Measurements from ENCODE around the gene IFT81. TPM values are rescaled to one million over a fixed set of nuclear protein-coding genes. Genes with fewer than 3 reads are reported as not detected.

Gene IFT81
- total RNA-seq, 1 donor from 2014 or later, result 25.5 TPM

GRCh38 chr12:110233212-110233903 lies 109.2 kb downstream of the IFT81 start:
- peak overlapping the region; percentile 59 for H3K27ac Mint-ChIP-seq
- peaks cover 3% of the 10 kb centered on the region for H3K9me3 Mint-ChIP-seq
- no peak for TF ChIP-seq CTCF (IDR thresholded peaks at IDR 0.05; ENCODE audit: unreplicated experiment)
- no peaks in the 10 kb centered on the region for H3K27me3 Mint-ChIP-seq (ENCODE audit: low read depth)
- H3K4me1 Mint-ChIP-seq, result peaks cover 20% of the 10 kb centered on the region
- no peak overlapping the region for H3K4me3 Mint-ChIP-seq
- no peak for DNase-seq (ENCODE audit: low spot score in 2 of 2, unreplicated experiment in 2 of 2)
- H3K36me3 Mint-ChIP-seq, result peaks cover 2% of the 10 kb centered on the region

GRCh38 chr12:110234331-110234751 lies 110.2 kb downstream of the IFT81 start:
- H3K27ac Mint-ChIP-seq, result peak overlapping the region; percentile 39
- peaks cover 2% of the 10 kb centered on the region for H3K36me3 Mint-ChIP-seq
- peaks cover 20% of the 10 kb centered on the region for H3K4me1 Mint-ChIP-seq
- H3K27me3 Mint-ChIP-seq (ENCODE audit: low read depth), result no peaks in the 10 kb centered on the region
- no peak for TF ChIP-seq CTCF (IDR thresholded peaks at IDR 0.05; ENCODE audit: unreplicated experiment)
- no peak overlapping the region for H3K4me3 Mint-ChIP-seq
- peaks cover 3% of the 10 kb centered on the region for H3K9me3 Mint-ChIP-seq
- DNase-seq (ENCODE audit: low spot score in 2 of 2, unreplicated experiment in 2 of 2), result no peak

- Mint-ChIP-seq H3K4me1 (peaks cover 20% of the 10 kb centered on the region), H3K27ac (peak overlapping the region; percentile 35), H3K9me3 (peaks cover 3% of the 10 kb centered on the region), H3K36me3 (peaks cover 3% of the 10 kb centered on the region), H3K4me3 (no peak overlapping the region), H3K27me3 (ENCODE audit: low read depth) (no peaks in the 10 kb centered on the region)
- no peak for TF ChIP-seq CTCF (IDR thresholded peaks at IDR 0.05; ENCODE audit: unreplicated experiment)
- no peak for DNase-seq (ENCODE audit: low spot score in 2 of 2, unreplicated experiment in 2 of 2)
Measured at GRCh38 chr12:110234755-110235154, 110.6 kb downstream of the IFT81 start.

- Mint-ChIP-seq H3K4me1 (peaks cover 20% of the 10 kb centered on the region), H3K27me3 (ENCODE audit: low read depth) (no peaks in the 10 kb centered on the region), H3K4me3 (no peak overlapping the region), H3K9me3 (peaks cover 3% of the 10 kb centered on the region), H3K27ac (peak overlapping the region; percentile 74), H3K36me3 (peaks cover 7% of the 10 kb centered on the region)
- DNase-seq (ENCODE audit: low spot score in 2 of 2, unreplicated experiment in 2 of 2), result no peak
- TF ChIP-seq CTCF (IDR thresholded peaks at IDR 0.05; ENCODE audit: unreplicated experiment), result no peak
Measured at GRCh38 chr12:110235383-110235782, 111.2 kb downstream of the IFT81 start.

- H3K36me3 Mint-ChIP-seq, result peaks cover 19% of the 10 kb centered on the region
- TF ChIP-seq CTCF (IDR thresholded peaks at IDR 0.05; ENCODE audit: unreplicated experiment), result no peak
- DNase-seq (ENCODE audit: low spot score in 2 of 2, unreplicated experiment in 2 of 2), result no peak
- H3K4me1 Mint-ChIP-seq, result peaks cover 33% of the 10 kb centered on the region
- no peaks in the 10 kb centered on the region for H3K9me3 Mint-ChIP-seq
- no peak overlapping the region for H3K27ac Mint-ChIP-seq
- no peak overlapping the region for H3K4me3 Mint-ChIP-seq
- H3K27me3 Mint-ChIP-seq (ENCODE audit: low read depth), result no peaks in the 10 kb centered on the region
Measured at GRCh38 chr12:110243227-110243626, 119.1 kb downstream of the IFT81 start.
